ENCODE measurements around the gene PPP2R5C. TPM values are rescaled to one million over a fixed set of nuclear protein-coding genes. Genes with fewer than 3 reads are reported as not detected.

The PPP2R5C gene
- total and polyA plus RNA-seq, 2 of the 8 experiments (the other 6 are each of a cell fraction or from before 2014, with no cell fraction given), result 49.6 to 95.9 TPM

DNA sequence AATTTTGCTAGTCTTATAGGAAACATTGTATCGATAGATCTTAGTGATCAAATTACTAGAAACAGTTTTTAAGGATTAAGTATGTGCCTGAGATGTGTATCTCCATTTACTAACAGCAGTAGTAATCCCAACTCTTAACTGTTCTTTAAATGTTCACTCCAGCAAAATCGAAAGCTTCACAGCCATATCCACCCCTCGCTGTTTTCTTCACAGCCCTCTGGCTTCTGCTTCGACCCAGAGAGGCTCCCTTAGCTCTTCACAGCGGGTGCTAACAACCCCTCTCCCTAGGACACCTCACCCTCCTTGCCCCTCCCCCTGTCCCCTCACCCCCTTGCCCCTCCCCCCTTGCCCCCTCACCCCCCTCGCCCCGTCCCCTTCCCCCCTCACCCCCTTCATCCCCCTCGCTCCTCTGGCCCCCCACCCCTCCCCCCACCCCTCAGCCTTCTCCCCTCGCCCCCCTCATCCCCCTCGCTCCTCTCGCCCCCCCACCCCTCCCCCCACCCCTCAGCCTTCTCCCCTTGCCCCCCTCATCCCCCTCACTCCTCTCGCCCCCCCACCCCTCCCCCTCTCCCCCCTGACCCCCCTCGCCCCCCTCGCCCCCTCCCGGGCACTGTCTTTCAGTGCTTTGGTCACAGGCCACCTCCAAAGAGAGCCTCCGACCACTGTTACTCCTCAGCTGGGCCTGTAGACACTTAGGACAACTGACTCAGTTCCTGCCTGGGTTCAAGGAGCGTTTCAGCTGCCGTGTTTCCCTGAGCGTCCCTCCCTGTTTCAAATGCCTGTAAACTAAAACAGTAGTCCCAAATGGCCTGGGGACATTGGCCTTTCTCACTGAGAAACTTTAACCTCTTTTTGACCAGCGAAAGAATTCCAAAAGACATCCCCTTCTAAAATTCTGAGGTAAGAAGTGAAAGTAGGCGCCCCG, 156.8 kb downstream of the PPP2R5C start (continued):
- TF ChIP-seq HDAC6 (IDR thresholded peaks at IDR 0.05; ENCODE audit: low read depth, low read length), result no peak
- TF ChIP-seq EGR1 (IDR thresholded peaks at IDR 0.05; ENCODE audit: borderline replicate concordance, low read depth, low read length), result no peak
- TF ChIP-seq RAD21 (IDR thresholded peaks at IDR 0.05 in 1 of 2, conservative IDR thresholded peaks at IDR 0.05 in 1 of 2; ENCODE audit: low read depth in 2 of 2, low read length in 2 of 2), result no peak
